B cell (primary cell): ENCODE measurements around the gene KRTAP3-3. TPM values are rescaled to one million over a fixed set of nuclear protein-coding genes. Genes with fewer than 3 reads are reported as not detected.

ENCODE experiments used
- ATAC-seq: fragments of 200-7000 bp; cut with Tn5 transposase; one replicate; pipeline ENCODE4 v1.10.0; 2021; ENCODE audit warnings: low read depth, mild to moderate bottlenecking, moderate number of reproducible peaks, moderate library complexity
- CTCF ChIA-PET: fragments of 350-600 bp; sonication (Branson Sonifier 250); formaldehyde crosslinking; loops from one replicate; lab custom pipeline; 2021; ENCODE audit warnings: antibody characterized with exemption, inconsistent platforms; lab: Charles Lee
- POLR2A ChIA-PET: fragments of 350-600 bp; sonication (Branson Sonifier 250); formaldehyde crosslinking; loops from one replicate; lab custom pipeline; 2021; ENCODE audit warnings: antibody characterized with exemption; lab: Charles Lee
- DNase-seq: peaks from one replicate; pipeline ENCODE4 v3.0.0; 2013
- H2AFZ ChIP-seq: 2 replicates; pipeline ENCODE4 v1.6.1; 2012; ENCODE audit warnings: mild to moderate bottlenecking, low read depth, low read length; ENCODE audit not compliant: insufficient read depth, poor library complexity, severe bottlenecking
- H3K27ac ChIP-seq, 2 donors: 1 replicate in 1 of 2; 2 replicates in 1 of 2; pipeline ENCODE4 v1.5.1; 2012 to 2013; ENCODE audit warnings: low read length in 2 of 2, mild to moderate bottlenecking in 2 of 2, moderate library complexity in 1 of 2
- H3K27me3 ChIP-seq, 4 experiments: fragments of 200-600 bp in 1 of 4; sonication (generic) in 1 of 4; replicated peaks in 1 of 4; 1 replicate in 2 of 4; 2 replicates in 2 of 4; pipeline versions ENCODE4 v1.6.1 to v1.7.0; 2013 to 2016; ENCODE audit warnings: low read length in 3 of 4, mild to moderate bottlenecking in 2 of 4, mixed read lengths in 1 of 4, moderate library complexity in 1 of 4; ENCODE audit not compliant: insufficient read depth in 4 of 4, control insufficient read depth in 3 of 4; ENCODE audit errors: control extremely low read depth in 1 of 4
- H3K36me3 ChIP-seq, 2 experiments: replicated peaks in 1 of 2; 1 replicate in 1 of 2; 2 replicates in 1 of 2; pipeline versions ENCODE4 v1.6.1 to v1.7.1; 2013; ENCODE audit warnings: low read length in 1 of 2; ENCODE audit not compliant: insufficient read depth in 2 of 2, control insufficient read depth in 1 of 2; ENCODE audit errors: control extremely low read depth in 1 of 2, extremely low read depth in 1 of 2
- H3K4me1 ChIP-seq, 2 donors: fragments of 200-600 bp in 1 of 2; sonication (generic) in 1 of 2; 1 replicate in 1 of 2; 2 replicates in 1 of 2; pipeline versions ENCODE4 v1.5.1 to v1.6.1; 2013 to 2017; ENCODE audit warnings: low read length in 2 of 2; ENCODE audit not compliant: control insufficient read depth in 2 of 2, insufficient read depth in 2 of 2
- H3K4me2 ChIP-seq: replicated peaks from 2 replicates; pipeline ENCODE3; 2012; ENCODE audit warnings: mild to moderate bottlenecking, low read depth, low read length; ENCODE audit not compliant: poor library complexity, severe bottlenecking
- H3K4me3 ChIP-seq, 5 experiments: fragments of 200-600 bp in 1 of 5; sonication (generic) in 1 of 5; 1 replicate in 3 of 5; 2 replicates in 2 of 5; pipeline versions ENCODE4 v1.5.1 to v1.7.0; 2011 to 2016; ENCODE audit warnings: low read length in 4 of 5, mild to moderate bottlenecking in 4 of 5, low read depth in 2 of 5, control low read depth in 1 of 5, moderate library complexity in 1 of 5; ENCODE audit not compliant: insufficient read depth in 1 of 5; ENCODE audit errors: control extremely low read depth in 1 of 5, extremely low read depth in 1 of 5
- H3K79me2 ChIP-seq: fragments of 200-600 bp; sonication (generic); one replicate; pipeline ENCODE4 v1.6.0; 2016; ENCODE audit warnings: low read length; ENCODE audit not compliant: control insufficient read depth, insufficient read depth
- H3K9ac ChIP-seq: fragments of 200-600 bp; sonication (generic); 2 replicates; pipeline ENCODE4 v1.6.1; 2017; ENCODE audit warnings: mild to moderate bottlenecking, low read length, moderate library complexity
- H3K9me3 ChIP-seq, 3 donors: one replicate each; pipeline versions ENCODE4 v1.6.1 to v1.7.1; 2013; ENCODE audit warnings: low read length in 2 of 3; ENCODE audit not compliant: control insufficient read depth in 2 of 3, insufficient read depth in 1 of 3; ENCODE audit errors: control extremely low read depth in 1 of 3
- H4K20me1 ChIP-seq: 2 replicates; pipeline ENCODE4 v1.6.0; 2012; ENCODE audit warnings: mild to moderate bottlenecking, low read length; ENCODE audit not compliant: insufficient read depth, control insufficient read depth, poor library complexity, severe bottlenecking
- H3K27ac Mint-ChIP-seq: one replicate; pipeline ENCODE4 v1.8.0; 2021; ENCODE audit warnings: mixed read lengths
- H3K27me3 Mint-ChIP-seq: one replicate; pipeline ENCODE4 v1.8.0; 2021; ENCODE audit warnings: mixed read lengths
- H3K4me1 Mint-ChIP-seq: one replicate; pipeline ENCODE4 v1.8.0; 2021; ENCODE audit warnings: mixed read lengths
- H3K4me3 Mint-ChIP-seq: one replicate; pipeline ENCODE4 v1.8.0; 2021; ENCODE audit warnings: mixed read lengths
- H3K9me3 Mint-ChIP-seq: one replicate; pipeline ENCODE4 v1.8.0; 2022; ENCODE audit warnings: mixed read lengths; ENCODE audit not compliant: insufficient read depth
- CTCF ChIP-seq: fragments of 200-600 bp; IDR thresholded peaks from one replicate; pipeline ENCODE4 v1.8.0; 2022; ENCODE audit warnings: antibody characterized with exemption, mild to moderate bottlenecking
- EZH2 ChIP-seq: IDR thresholded peaks from 2 replicates; pipeline ENCODE4 v1.6.1; 2012; ENCODE audit warnings: borderline replicate concordance, low read depth, mild to moderate bottlenecking, moderate library complexity, low read length; ENCODE audit not compliant: insufficient read depth, poor library complexity, severe bottlenecking
- WGBS: methylation state at CpG from one replicate; pipeline ENCODE4 v1.1.5; 2013; ENCODE audit warnings: missing lambda C conversion rate; ENCODE audit not compliant: insufficient coverage; 5-methylcytosine and 5-hydroxymethylcytosine counted together
- intact Hi-C: fragments of 100-400 bp; cut with micrococcal nuclease; formaldehyde crosslinking; loops from one replicate; pipeline ENCODE4 v1.10.0; 2022
- polyA plus RNA-seq: library from polyadenylated mRNA; depleted of rRNA; stranded (reverse); fragments of >200 nt; gene quantifications from 2 replicates; pipeline ENCODE4 v1.2.3, GENCODE V29; 2012
- total RNA-seq, 2 donors: library from RNA; stranded (reverse); fragments of 120-200 nt in 1 of 2; gene quantifications; 1 replicate in 1 of 2; 2 replicates in 1 of 2; pipeline versions ENCODE4 v1.2.3 to v1.2.4, GENCODE V29; 2013 to 2022

The KRTAP3-3 gene
- total and polyA plus RNA-seq, 2 donors (not counting 1 experiment from before 2014, with no cell fraction given) = not detected

DNA sequence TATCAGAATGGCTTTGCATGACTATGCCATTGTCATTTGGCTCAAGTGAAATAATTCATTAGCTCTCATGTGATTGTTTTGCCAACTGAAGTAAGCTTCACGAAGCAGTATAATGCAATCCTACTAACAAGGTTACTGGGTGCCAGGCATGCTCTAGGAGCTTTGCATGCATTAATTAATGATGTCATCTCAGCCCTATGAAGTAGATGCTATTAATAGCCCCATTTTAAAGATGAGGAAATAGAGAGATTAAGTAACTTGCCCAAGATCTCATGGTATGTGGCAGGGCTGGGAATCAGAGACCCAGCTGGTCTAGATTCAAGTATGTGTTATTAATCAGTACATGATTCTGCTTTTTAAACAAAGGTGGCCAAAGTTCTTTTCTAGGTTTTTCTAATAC is 41.3 kb downstream of the KRTAP3-3 start:
- ATAC-seq (no peak), DNase-seq (no peak)
- Histone ChIP-seq H3K36me3 (no peaks in the 10 kb centered on the region), H4K20me1 (no peaks in the 10 kb centered on the region), H3K79me2 (no peaks in the 10 kb centered on the region), H3K4me2 (no peak overlapping the region), H3K9ac (no peak overlapping the region), H3K4me1 (no peaks in the 10 kb centered on the region), H3K27me3 (peaks cover 0 to 21% (median 16%) of the 10 kb centered on the region in 4 experiments), H3K4me3 (no peak overlapping the region), H2AFZ (no peak overlapping the region), H3K27ac (no peak overlapping the region), H3K9me3 (no peaks in the 10 kb centered on the region)
- TF ChIP-seq CTCF (no peak), EZH2 (no peak)
- H3K27ac Mint-ChIP-seq = no peak overlapping the region
- intact Hi-C loops = no loop called here
- peaks cover 58% of the 10 kb centered on the region for H3K27me3 Mint-ChIP-seq
- whole genome bisulfite sequencing = no CpG with 5 or more reads among the region's 1 CpG
- H3K9me3 Mint-ChIP-seq = no peaks in the 10 kb centered on the region
- ChIA-PET CTCF (interaction anchor here (1.4 to 2.3 kb wide), 2 partner anchors 9 to 11 kb away, joined by 3 to 7 read pairs; no protein-coding TSS in a partner anchor), POLR2A (no interaction called here)
- no peaks in the 10 kb centered on the region for H3K4me1 Mint-ChIP-seq
- no peak overlapping the region for H3K4me3 Mint-ChIP-seq

DNA sequence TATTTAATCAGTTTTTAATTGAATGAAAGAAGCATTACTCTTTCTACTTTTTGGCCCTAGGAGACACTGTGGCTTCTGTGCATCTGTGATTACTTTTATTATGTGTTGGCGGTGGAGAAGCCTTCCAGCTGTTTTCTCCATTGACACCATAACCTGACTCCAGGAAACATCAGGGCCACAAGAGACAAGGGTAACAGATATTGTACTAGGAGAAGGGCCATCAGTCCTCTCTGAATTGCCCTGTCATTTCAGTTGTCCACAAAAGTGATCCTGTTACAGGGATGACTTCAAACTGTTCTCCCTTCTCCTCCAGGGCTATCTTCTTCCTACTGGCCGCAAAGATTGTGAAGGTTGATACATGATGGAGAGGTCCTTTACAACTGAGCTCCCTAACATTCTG is 41.8 kb downstream of the KRTAP3-3 start:
- H3K9ac ChIP-seq = no peak overlapping the region
- Mint-ChIP-seq H3K4me3 (no peak overlapping the region), H3K27ac (no peak overlapping the region), H3K27me3 (peaks cover 61% of the 10 kb centered on the region), H3K4me1 (no peaks in the 10 kb centered on the region), H3K9me3 (no peaks in the 10 kb centered on the region)
- no peak overlapping the region for H3K4me3 ChIP-seq
- ChIA-PET POLR2A (no interaction called here), CTCF (interaction anchor here (1.2 to 2.3 kb wide), 3 partner anchors 10 to 14 kb away, joined by 3 to 7 read pairs (median 3); partner anchors contain the start of gene KRT39)
- DNase-seq (no peak), ATAC-seq (no peak)
- no CpG with 5 or more reads among the region's 2 CpGs for WGBS
- TF ChIP-seq CTCF (no peak), EZH2 (no peak)
- H3K4me1 ChIP-seq = no peaks in the 10 kb centered on the region
- H3K4me2 ChIP-seq = no peak overlapping the region
- no peak overlapping the region for H2AFZ ChIP-seq
- intact Hi-C loops = no loop called here
- H3K27me3 ChIP-seq = peaks cover 0 to 21% (median 17%) of the 10 kb centered on the region in 4 experiments
- no peak overlapping the region for H3K27ac ChIP-seq
- no peaks in the 10 kb centered on the region for H4K20me1 ChIP-seq
- H3K36me3 ChIP-seq = no peaks in the 10 kb centered on the region
- H3K79me2 ChIP-seq = no peaks in the 10 kb centered on the region
- no peaks in the 10 kb centered on the region for H3K9me3 ChIP-seq
